Testis (tissue), 2 donors: ENCODE data around the gene NR6A1.

Source experiments
- POLR2A ChIP-seq: fragments of 450-650 bp; IDR thresholded peaks from one replicate; pipeline ENCODE4 v1.6.1; 2017; ENCODE audit warnings: antibody characterized with exemption, mild to moderate bottlenecking, moderate library complexity
- TF ChIP-seq, protein P1 (sequence below), 3 experiments: fragments of 450-650 bp in 2 of 3; fragments of 200-600 bp in 1 of 3; sonication (generic) in 1 of 3; IDR thresholded peaks; one replicate each; pipeline ENCODE4 v1.5.1; 2016 to 2019; ENCODE audit warnings: antibody characterized with exemption in 3 of 3, mild to moderate bottlenecking in 2 of 3, moderate library complexity in 1 of 3

DNA sequence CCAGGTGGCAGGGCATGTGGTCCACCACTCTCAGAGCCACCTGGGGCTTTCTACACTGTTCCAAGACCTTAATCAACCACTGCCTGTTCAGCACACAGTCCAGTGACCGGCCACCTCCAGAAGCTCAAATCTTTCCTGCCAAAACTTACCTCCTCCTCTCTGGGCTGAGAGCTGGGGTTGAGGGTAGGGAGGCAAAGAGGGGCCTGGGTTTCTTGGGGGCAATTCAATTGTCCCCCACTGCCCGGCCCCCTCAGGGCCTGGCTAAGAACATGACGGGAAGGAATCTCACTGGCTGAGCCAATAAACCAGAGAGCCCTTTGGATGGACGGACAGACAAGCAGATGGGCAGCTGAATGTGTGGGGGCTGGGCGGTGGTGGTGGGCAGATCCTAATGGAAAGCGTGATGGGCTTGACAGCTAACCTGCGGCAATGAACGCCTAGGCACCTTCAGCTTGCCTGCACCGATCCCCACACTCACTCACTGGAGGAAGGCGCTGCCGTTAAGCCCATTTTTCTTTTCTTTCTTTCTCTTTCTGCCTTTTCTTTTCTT is 269.3 kb downstream of the NR6A1 start:
- TF ChIP-seq, protein P1, sequence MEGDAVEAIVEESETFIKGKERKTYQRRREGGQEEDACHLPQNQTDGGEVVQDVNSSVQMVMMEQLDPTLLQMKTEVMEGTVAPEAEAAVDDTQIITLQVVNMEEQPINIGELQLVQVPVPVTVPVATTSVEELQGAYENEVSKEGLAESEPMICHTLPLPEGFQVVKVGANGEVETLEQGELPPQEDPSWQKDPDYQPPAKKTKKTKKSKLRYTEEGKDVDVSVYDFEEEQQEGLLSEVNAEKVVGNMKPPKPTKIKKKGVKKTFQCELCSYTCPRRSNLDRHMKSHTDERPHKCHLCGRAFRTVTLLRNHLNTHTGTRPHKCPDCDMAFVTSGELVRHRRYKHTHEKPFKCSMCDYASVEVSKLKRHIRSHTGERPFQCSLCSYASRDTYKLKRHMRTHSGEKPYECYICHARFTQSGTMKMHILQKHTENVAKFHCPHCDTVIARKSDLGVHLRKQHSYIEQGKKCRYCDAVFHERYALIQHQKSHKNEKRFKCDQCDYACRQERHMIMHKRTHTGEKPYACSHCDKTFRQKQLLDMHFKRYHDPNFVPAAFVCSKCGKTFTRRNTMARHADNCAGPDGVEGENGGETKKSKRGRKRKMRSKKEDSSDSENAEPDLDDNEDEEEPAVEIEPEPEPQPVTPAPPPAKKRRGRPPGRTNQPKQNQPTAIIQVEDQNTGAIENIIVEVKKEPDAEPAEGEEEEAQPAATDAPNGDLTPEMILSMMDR (IDR thresholded peaks at IDR 0.05): no peak
- no peak for TF ChIP-seq POLR2A
